ENCODE measurements around the gene KATNAL2.

Gene KATNAL2

DNA sequence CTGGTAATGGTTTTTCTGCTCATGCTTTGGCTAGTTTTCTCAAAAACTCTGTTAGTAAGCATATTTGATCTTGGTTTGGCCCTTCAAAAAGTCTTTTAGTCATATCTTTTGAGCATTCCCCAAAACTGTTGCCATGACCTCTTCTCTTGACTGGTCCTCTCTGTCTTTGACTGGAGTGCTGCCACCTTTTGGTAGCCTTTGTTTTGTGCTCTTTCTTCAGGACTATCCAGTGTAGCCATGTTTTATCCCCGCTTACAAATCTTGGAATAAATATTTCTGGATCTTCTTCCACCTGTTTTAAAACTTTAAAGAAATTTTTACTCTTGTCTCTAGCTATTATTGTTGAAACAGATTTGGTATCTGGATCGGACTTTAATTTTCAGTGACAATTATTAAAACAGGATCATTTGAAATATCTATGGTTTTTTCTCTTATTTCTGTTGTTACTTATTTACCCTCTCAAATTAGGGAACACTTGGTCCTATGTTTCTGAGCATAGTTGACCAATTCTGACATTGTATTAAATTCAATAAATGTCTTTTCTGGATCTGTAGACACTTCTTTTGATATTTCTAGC lies 119.0 kb downstream of the KATNAL2 start:
- peak; percentile 25 for DNase-seq

DNA sequence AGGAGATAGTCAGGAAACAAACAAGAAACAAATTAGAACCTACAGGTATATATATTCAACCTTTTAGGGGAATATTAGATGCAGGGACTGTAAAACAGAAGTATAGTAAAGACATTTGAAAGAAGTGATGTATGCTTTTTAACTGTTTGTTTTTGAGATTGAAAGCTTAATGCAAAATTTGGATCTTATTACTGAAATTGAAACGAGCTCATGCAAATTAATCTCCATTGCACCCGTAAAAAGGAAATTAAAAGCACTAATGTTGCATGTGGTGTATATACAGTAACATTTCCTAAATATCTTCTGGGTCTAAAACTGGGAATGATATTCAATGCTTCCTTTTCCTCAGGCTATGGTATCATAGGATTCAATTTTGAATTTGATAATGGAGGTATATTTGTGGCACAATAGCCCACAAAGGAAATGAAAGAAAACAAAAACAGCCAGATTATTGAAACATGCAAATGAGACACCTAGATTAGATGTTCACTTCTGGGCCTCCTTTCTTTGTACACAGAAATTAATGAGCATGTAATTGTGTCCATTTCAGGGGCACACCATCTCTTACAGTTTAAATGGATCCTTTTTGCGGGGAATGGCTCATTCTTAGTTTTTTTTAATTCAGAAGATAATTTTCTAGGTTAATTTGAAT lies 119.7 kb downstream of the KATNAL2 start:
- no peak for DNase-seq

DNA sequence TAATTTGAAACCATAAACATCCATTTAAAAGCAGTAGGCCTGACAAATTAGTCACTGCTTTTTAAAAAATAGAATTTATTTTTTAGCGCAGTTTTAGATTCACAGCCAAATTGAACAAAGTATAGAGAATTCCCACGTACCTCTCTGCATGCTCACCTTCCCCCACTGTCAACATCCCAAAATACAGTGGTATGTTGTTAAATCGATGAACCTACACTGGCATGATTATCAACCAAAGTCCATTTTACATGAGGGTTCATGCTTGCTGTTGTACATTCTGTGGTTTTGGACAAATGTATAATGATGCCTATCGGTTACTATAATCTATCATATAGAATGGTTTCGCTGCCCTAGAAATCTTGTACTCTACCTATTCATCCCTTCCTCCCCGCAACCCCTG lies 123.6 kb downstream of the KATNAL2 start:
- DNase-seq: no peak

DNA sequence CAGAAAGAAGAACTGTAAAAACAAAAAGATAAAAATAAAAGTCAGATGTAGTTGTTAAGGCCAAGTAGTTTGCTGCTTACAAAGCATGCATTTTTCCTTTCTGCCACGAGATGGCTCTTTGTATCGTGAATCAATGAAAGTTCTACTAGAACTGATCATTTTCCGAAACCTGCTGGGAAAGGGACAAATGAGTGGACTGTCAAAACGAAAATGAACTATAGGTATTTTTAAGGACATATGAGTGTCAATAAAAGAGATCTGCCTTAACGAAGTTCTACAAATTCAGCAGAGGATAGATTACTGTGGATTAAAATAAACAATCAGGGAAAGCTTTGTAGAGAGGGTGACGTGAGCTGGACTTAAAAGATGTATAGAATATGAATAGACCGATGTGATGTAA lies 133.1 kb downstream of the KATNAL2 start:
- DNase-seq: peak; percentile 27

DNA sequence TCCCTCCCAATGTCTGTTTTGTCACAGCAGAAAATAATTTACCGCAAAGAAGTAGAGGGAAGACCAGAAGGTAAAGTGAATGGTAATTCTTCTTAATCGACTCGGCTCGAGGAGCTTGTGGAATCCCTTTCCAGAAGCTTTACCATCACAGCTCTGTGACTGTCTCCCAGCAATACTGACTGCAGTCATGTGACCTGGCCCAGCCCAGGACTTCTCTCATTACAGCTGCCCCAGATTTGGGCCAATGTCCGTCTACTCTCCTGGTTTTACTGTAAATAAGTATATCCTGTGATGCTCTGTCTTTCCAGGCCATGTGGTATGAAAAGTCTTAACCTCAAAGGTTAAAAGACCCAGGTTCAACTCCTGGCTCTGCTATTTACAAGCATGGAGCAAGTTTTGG lies 137.0 kb downstream of the KATNAL2 start:
- no peak for DNase-seq

DNA sequence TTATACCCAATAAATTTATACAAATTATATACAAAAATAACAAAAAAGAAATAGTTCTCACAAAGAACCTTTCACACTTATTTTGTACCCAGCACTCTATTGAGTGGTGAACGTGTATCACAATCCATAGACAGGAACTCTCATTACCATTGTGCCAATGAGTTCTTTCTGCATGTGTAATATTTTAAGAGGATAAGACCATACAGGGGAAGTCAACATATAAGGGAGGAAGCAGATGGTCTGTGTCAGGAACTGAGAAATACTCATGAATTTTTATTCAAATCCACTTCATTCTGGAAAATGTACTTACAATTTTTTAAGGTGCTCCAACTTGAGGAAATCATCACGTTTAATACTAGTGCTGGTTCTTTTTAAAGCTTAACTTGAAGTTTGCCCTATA lies 145.1 kb downstream of the KATNAL2 start:
- no peak for DNase-seq

DNA sequence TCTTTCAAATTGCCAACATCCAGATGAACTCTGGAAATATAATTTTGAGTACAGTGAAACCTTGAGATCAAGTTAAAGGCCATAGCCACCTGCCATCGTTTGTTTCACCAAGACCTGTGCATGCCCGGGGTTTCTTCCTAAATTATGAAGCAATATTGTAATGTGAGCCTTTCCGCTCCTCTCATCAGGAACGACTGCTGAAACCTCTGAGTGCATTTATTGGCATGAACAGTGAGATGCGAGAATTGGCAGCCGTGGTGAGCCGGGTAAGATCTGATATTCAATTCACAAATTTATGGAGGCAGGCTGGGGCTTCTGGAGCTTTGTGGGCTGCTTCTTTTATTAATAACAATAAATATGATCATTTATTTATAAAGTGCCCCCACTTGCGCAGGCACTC lies 145.7 kb downstream of the KATNAL2 start:
- no peak for DNase-seq

DNA sequence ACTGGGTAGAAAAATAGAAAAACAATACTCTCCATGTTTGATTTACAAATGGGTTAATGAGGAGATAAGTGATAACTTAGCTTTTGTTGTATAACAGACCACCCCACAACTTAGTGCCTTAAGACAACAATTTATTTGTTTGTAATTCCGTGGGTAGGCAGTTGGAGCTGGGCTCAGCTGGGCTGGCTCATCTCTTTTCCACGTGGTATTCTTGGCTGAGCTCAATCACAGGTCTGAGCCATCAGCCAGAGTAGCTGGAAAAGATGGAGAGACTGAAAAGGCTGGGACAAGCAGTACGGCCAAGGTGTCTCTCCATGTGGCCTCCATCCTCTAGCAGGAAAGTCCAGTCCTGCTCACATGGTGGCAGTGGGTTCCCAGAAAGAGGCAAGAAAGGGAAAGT lies 150.2 kb downstream of the KATNAL2 start:
- DNase-seq: no peak

DNA sequence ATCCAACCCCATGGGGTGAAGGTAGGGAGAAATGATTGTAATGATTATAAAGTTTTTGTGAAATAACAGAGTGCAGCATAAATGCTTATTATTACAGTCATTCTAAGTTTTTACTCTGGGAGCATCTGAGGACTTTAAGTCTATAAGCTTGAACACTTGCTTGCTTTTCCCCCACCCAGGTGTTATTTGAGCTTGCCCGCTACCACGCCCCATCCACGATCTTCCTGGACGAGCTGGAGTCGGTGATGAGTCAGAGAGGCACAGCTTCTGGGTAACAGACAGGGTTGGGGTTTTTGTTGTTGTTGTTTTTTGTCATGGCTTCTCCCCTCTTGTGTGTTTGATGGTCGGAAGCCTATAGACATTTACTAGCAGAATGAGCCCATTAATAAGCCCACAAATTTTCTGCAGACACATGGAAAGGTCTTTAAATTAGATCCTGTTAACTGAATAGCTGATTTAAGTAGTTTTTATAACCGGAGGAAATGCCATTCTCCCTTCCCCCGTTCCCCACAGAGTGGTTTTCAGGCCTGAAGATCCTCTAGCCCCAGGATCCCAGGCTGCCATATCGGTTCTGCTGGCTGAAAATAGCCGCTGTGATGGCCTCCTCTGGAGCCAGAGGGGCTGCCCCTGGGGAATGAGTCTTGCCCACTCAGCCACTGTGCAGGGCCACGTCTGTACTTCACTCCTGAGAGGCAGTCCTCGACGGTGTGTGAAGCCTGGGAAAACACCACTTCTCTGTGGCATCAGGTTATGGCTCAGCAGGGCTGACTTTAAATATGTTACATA lies 157.9 kb downstream of the KATNAL2 start:
- no peak for DNase-seq

DNA sequence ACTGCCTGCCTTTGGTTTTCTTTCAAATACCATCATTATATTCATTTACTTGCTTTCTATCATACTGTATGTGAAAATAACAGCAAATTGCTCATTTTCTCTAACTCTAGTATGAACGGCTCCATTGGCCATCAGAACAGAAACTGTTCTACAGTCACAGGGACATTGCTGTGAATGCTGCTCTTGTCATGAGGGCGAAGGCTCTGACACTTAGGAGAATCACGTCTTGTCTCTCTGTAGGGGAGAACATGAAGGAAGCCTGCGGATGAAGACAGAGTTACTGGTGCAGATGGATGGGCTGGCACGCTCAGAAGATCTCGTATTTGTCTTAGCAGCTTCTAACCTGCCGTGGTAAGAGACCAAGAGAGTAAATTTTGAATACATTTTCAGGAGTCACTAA lies 159.7 kb downstream of the KATNAL2 start:
- DNase-seq: no peak

DNA sequence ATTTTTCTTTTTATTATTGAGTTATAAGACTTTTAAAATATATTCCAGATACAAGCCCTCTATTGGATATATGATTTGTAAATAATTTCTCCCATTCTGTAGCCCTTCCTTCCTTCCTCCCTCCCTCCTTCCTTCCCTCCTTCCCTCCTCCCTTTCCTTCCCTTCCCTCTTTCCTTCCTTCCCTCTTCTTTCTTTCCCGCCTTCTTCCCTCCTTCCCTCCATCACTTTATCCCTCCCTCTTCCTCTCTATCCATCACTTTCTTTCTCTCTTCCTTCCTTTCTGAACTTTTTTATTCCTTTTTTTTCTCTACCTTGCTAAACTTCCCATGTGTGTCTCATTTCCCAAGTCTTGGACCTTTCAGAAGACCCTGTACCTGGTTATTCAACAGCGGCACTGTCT lies 163.5 kb downstream of the KATNAL2 start:
- DNase-seq: no peak

DNA sequence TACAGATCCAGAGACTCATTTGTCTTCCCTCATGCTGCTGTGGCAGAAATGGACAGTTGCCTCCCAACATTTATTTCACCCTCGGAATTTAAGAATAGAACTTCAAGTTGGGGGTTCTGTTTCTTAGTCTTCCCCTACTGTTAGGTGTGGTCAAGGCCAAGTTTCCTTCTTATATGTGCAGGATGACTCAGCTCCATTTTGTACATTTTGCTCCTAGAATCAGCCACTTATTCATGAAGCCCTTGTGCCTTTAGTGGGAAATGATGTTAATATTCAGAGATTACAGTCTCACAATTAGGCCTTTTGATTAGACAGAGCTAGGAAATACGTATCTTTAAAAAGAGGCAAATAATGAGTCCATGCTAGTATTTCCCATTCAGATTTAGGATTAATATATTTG lies 164.2 kb downstream of the KATNAL2 start:
- DNase-seq: no peak

DNA sequence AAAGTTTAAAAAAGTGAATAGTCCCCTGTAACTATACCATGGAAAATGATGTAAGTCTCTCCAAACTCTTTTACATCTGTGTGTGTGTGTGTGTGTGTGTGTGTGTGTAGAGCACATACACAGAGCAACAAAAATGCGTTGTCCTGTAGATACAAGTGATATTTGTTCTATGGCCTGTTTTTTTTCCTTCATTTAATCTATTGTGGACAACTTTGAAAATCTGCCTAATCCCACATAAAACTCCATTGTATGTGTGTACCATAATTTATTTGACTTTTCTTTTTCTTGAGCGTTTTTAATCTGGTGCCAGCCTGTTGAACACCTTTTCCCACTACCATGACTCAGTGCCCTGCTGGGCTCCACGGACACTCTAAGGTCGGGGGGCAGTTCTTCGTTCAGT lies 170.3 kb downstream of the KATNAL2 start:
- no peak for DNase-seq

DNA sequence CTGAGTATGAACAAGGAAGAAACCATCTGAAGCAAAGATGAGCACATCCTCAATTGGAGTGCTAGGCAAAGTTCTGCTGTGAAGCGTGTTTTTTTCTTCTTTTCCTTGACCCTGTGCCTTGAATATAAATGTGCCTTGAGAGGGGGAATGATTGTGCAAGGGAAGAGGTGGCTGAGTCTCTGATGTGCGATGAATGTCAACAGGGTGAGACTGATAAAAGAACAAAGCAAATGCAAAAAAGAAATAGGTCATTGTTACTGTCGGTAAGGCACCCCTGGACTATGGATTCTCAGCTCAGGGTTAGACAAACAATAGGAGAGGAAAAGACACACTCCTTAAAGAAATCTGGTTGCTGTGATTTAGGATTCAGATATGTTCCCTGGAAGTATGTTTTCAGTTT lies 178.4 kb downstream of the KATNAL2 start:
- no peak for DNase-seq

DNA sequence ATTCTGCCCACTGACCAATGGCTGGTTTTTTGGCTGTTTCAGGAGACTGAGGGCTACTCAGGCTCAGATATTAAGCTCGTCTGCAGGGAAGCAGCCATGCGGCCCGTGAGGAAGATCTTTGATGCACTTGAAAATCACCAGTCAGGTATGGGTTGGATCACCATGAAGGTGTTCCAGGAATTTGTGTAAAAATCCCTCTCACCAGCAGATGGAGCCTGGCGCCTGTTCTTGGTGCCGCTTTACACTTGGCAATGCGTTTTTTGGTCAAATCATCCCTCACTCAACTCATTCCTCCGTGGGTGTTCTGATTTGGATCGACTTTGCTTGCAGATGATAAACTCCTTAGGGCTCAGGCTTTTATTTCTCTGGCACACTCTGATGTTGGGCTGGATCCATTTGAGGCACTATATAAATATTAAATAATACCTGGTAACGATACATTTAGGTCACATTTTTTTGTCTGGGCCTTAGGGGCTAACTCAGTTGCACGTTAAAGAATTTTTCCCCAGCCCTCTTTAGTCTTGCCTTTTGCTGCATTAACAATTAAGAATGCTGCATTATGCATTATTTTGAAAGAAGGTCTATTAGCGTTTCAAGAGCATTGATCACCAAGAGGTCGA lies 182.9 kb downstream of the KATNAL2 start:
- peak; percentile 35 for DNase-seq

DNA sequence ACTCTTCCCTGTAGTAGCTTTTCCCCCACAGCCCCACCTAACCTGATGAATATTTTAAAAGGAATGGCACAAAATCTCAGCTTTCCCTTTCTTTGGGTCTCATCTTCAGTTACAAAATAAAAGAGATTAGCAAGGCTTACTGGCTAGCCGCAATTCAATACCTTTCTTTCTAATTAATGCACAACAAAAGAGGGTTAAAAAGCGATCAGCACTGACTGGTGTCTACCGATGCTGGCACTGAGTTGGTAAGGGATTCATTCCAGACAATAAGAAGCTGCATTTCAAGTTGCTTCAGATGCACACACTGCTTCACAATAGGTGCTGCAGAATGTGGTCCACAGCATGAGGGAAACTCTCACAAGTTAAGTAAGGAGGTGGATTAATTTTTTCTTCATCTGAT lies 191.0 kb downstream of the KATNAL2 start:
- no peak for DNase-seq

DNA sequence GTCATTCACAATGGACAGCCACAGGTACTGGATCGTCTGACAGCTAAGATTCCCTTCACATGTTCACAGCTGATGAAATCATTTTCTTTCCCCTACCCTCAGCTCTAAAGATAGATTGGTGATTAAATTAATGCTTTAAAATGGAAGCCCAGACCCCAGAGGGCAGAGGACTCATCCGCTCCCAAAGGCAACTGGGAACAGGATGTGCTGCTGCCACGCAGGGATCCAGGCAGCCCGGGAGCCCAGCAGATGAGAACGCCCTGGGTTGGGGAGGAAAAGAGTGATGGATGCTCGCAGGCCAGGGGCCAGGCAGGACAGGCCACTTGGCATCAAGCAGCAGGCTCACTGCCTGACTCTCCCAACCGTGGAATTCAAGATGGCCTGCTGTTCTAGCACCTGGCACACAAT lies 191.6 kb downstream of the KATNAL2 start:
- no peak for DNase-seq

DNA sequence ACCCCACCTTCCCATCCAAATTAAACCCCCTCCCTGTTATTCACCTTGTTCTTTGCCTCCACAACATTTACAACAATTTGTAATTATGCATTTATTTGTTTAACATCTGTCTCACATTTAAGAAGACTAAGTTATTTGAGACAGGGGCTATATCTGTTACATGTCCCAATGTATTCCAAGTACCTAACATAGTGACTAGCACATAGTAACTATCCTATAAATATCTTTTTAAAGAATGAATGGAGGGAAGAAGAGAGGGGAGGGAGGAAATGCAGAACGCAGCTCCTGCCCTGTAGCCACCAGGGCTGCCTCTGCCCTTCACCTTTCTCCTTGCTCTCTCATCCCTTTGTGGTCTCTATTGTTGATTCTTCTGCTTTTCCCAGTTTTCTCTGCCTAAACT lies 192.3 kb downstream of the KATNAL2 start:
- no peak for DNase-seq

DNA sequence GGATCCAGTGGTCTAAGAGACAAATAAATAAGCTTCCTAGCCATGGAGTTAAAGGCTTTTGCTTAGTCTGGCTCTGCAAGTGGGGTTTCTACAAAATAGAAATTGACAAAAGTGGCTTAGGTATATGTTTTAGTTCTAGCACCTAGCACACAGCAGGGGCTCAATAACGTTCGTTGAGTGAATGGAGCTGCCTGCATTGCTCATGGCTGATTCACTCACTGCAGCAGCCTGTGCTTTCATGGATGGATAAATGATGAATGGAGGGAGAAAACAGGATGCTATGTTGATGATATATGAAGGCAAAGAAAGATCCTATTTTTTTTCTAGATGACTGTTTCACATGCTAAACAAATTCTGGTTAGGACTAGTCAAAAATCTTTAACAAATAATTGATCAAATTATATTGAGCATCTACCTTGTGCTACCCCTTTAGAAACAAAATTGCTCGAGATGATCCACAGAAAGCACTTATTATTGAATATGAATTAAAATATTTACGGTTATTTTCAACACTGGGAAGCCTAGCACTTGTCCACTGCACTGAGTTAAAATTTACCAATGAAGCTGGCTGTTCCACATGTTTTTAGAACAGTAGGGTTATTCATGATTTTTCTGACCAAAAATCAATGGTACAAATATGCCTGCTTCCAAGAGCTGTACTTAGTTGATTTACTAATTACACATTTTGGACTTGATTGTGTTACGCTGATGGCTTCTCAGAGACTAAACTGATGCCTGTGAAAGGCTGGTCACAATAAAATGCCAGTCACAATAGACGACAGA lies 193.3 kb downstream of the KATNAL2 start:
- no peak for DNase-seq

DNA sequence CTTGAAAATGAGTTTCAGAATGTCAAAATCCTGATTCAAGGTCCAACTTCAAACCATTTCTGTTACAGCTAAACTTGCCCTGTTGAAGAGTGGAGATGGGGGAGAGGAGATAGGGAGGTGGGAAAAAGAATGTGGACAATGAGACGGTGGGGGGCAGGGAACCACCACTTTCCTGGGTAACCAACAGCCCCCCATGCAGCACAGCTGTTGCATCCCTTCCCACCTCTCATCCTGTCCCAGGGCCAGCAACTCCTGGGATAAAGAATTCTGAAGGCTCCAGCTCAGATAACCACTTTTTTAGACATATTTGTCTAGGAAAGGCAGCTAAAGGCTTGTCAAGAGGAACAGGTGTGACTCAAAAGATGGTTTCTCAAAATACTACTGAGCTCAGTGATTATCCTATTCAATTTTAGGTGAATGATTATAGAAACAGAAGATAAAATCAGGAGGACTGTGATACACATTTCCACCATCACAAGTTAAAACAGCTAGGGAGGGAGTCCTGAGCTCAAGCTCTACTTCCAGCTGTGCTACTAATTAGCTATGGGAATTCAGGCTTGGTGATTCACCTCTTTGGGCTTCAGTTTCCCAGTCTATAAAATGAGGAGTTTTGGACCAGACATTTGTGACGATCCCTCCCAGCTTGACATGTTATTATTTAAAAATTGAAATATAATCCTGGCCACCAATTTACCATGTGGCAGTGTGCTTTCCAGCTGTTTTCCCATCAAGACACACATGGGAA lies 196.6 kb downstream of the KATNAL2 start:
- no peak for DNase-seq

DNA sequence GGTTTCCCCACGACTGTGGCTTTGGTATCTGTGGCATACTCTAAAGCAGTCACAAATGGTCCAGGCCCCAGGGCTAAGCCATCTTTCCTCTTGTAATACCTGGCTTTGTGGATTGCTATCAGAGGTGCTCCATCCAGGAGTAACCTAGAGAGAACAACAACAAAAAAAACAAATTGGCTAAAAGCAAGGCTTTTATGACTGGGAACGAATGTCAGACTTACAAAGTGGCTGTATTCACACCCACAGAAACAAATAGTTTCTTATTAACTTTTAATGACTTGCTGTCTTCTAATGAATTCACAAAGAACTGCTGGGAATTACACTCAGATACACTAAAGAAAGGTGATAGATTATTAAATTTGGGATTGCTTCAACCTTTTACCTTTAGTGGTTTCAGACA lies 197.8 kb downstream of the KATNAL2 start:
- no peak for DNase-seq

DNA sequence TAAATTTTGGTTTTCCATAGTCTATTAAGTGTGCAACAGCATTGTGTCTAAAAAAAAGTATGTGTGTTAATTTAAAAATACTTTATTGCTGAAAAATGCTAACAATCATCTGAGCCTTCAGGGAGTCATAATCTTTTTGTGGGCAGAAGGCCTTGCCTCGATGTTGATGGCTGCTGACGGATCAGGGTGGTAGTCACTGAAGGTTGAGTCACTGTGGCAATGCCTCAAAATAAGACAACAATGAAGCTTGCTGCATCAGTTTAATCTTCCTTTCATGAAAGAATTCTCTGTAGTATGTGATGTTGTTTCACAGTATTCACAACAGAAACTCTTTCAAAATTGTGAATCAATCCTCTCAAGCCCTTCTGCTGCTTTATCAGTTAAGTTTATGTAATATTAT lies 201.6 kb downstream of the KATNAL2 start:
- no peak for DNase-seq

Measured in NCI-H748 treated with DMSO at 0.1 percent for 48 hours (cell line).